TTC549 (cell line): ENCODE data around the gene ATP8A2.

Experiments used
- FAIRE-seq: peaks from 2 replicates; lab custom pipeline; 2012; peaks lifted over from hg19 to GRCh38; lab: Jason Lieb, UNC

ATP8A2 gene

DNA sequence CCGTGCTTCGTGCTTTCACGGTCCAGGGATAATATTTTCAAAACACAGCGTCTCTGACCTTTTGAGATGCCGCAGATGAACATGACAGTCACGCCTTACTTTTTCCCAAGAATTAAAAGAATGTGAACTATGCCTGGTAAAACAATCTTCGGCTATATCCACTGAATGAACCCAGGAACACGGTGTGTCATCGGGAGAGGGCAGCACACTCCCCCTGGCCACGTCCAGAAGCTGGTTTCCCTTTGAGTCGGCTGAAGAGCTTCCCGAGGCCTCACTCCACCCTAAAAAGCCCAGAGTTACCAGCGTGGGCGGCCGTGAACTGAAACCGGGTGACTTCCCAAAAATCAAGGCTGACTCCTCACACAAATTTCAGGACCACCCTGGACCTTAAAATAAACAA lies 702.9 kb downstream of the ATP8A2 start:
- FAIRE-seq = no peak
